ENCODE data around the gene NDUFS6.
"Not testable (repeated sequence)": the region's sequence is repeated elsewhere in the genome, so short reads cannot be mapped to it uniquely, and the experiment has no call there.

The NDUFS6 gene

DNA sequence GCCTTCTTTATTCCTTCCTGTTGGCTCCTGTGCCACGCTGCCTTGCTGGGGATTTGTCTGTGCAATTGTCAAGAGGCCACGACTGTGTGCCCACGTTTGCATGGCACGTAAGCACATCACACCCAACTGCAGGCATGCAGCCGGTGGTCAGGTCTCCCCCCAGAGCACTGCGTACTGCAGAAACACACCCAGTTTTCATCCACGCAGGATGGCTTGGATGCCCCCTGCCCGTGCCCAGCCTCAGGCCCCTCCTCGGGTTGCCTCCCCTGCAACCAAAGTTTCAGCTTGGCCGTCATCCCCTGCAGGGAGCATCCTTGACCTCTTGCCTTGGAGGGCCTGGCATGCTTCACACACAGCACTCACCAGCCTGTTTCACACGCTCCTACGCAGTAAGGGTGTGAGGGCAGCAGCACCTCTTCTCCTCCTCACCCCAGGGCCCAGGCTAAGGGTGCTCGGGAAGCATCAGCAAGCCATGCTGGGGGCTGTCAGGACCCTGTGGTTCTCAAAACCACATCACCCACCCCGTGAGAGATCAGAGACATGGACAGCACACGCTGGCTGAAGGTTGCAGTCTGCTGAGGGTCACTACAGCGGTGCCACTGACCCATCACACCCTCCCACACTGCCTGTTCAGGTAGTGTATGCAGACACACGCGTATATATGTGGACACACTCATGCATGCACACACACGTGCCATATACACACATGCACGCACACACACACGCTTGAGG is 4.7 kb upstream of the NDUFS6 start:
- DNase-seq (ENCODE audit: low read depth in 2 of 3, low spot score in 1 of 3), result no peak

DNA sequence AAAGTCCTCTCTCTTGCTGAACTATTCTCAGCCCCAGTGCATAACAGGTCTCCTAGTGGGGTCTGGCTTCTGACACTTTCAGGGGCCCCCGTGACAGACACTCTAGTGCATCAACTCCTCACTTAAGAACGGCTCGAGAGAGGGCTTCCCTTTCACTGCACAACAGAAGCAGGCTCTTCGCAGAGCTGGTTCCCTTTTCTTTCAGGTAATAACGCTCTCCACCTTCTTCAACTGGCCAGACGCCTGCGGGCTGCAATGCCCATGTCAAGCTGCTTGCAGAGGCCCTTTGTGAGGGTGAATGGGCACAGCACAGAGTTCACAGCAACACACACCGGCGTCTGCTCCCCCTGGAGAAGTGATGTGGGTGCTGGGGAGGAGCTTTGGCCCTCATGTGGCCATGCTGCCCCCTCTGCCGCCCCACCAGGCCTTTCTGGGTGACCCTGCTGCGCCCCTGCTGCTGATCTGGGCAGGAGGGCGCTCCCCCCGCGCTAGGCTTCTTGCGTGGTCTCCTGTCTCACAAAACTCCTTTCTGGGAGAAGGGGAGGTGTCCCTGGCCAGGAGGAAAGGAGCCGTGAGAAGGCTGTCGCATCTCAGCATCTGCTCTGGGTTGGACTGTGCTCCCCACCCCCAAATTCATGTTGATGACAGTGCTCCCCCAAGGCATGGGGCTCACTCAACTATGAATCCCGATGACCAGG is 4.0 kb upstream of the NDUFS6 start:
- no peak for DNase-seq (ENCODE audit: low read depth in 2 of 3, low spot score in 1 of 3)

DNA sequence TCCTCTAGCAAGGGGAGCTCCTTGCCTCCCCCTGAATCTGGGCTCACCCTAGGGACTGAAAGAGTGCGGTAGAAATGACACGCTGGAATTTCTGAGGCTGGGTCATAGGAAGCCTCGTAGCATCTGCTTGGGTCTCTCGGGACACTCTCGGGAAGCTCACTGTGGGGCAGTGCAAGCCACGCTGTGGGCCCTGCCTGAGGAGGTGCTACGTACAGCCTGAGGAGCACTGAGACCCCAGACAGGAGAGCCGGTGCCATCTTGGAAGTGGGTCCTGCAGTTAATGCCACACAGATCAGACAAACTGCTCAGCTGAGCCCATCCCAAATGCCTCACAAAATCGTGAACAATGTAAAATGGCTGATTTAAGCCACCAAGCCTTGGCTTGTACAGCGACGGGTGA is 3.4 kb upstream of the NDUFS6 start:
- no peak for DNase-seq (ENCODE audit: low read depth in 2 of 3, low spot score in 1 of 3)

DNA sequence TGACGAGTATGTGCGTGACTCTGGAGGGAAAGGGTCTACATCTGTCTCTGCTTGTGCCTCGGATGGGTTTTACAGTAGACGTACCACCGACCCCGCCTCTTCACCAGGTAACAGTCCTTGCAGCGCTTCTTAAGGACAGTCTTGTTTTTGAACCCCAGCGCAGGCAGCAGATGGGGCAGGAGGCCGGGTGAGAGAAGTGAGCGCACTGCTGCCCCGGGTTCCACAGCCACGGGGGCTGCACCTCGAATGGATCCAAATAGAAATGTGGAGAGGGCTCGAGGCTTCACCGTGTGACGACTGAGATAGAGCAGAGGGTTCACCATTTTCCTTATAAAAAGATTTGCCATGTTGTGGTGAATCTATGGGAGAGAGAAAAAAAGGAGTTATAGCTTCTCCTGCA is 2.6 kb upstream of the NDUFS6 start:
- DNase-seq (ENCODE audit: low read depth in 2 of 3, low spot score in 1 of 3), result not testable (repeated sequence)

DNA sequence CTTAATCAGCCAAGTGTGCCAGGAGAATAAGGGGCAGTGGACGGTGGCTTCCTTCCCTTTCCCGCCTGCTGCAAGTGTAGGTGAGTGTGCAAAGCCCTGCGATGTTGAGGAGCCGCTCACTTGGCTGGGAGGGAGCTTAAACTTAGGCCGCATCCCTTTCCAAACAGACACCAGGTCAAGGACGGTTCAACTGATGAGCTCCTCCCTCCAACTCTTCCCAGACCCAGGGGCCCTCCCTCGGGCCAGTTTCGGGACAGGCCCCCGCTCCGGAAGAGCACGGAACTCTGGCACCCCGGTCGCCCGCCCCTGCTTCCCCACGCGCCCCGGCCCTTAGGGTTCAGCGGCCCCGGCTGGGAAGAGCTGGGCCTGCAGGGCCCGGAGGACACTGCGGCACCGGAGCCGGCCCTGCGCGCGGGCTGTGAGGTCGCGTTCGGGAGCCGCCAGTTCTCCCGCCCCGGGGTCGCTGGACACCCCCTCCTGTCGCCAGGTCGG is 2.1 kb upstream of the NDUFS6 start:
- DNase-seq (ENCODE audit: low read depth in 2 of 3, low spot score in 1 of 3), result no peak

DNA sequence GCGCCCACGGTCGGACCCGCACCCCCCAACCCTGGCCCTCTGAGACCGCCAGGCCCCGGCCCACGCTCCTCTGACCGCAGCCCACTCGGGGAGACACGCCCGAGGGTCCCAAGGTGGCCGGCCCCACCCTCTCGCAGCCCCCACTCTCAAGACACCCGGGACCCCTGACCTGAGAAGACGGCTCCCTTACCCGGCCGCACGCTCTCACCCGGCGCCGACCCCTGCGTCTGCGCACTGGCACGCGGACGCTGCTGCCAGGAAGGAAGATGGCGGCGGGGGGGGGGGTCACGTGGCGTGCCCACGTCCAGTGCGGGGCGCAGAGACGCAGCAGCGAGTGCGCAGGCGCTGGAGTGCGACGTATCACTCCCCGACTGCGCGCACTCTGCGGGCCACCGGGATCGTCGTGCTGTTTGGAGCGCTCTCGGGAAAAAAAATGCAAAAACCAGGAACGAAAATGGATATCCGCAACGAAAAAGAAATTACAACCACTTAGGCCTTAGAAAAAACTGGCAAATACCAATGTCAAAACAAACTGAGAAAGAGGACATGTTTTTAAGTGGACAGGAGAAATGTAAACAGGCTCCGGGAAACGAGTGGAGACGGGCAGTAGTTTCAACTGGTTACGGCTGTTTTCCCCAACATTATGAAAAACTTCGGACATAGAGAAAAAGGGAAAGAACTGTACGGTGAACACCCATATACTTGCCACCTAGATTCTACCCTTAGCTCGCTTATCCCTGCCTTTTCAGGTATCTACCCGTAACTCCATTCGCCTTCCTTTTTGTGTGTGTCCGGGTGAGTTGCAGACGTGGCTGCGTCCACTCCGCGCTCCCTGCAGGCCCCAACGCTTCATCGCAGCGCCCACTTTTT is 1.4 kb upstream of the NDUFS6 start, which contains the start of gene MRPL36:
Gene MRPL36, minus strand, starts transcription at position 236 of the 870 bp plus-strand sequence. CDS start 902 bp downstream, outside the sequence.
- DNase-seq (ENCODE audit: low read depth in 2 of 3, low spot score in 1 of 3), result peak; percentile 84 to 94 (median 85)

DNA sequence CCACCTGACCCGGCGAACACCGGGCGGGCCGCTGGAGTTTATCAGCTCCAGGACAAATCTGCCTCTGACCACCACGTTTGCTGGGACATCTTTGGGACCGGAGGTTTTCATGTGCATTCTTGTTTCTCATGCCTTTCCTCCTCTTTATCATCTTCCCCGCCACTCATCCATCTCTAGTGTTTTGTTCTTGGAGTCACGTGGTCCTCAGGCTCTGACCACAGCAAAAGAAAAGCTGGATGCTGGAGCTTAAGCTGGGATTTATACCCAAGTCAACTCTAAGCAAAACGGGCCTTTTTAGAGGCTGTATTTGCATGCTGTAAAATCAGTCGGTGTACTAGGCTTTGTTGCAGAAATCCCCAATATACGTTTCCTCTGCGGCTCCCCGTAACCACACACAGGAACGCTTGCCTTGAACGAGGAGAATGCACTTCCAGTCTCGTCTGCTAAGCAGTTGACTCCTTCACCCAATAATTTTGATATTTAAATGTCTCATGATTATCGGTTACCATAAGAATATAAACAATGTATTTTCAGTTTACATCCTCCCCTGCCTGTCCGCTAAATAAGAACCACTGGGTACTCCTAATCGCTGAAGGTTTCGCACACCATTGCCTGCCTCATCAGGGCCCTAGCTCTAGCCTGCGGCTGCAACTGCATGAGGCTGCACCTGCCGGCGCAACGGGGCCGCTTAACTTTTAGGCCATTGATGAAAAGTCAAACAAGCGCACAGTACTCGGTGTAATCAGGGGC is 560 bp upstream of the NDUFS6 start:
- peak in 1 of 3 donors; percentile 39 for DNase-seq (ENCODE audit: low read depth in 2 of 3, low spot score in 1 of 3)

DNA sequence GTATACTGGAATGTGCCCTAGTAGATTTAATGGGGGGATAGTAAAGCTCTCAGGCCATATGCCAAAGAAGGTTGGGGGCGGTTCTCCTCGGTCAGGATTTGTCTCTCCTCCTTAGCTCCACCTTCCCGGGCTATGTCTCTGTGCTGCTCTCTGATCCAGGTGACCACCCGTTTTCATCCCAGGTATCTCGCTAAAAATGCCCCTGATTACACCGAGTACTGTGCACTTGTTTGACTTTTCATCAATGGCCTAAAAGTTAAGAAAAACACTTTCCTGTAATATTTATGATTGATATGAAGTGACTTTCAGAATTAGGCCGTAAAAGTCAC is 724 bp downstream of the NDUFS6 start:
- DNase-seq (ENCODE audit: low read depth in 2 of 3, low spot score in 1 of 3), result no peak

DNA sequence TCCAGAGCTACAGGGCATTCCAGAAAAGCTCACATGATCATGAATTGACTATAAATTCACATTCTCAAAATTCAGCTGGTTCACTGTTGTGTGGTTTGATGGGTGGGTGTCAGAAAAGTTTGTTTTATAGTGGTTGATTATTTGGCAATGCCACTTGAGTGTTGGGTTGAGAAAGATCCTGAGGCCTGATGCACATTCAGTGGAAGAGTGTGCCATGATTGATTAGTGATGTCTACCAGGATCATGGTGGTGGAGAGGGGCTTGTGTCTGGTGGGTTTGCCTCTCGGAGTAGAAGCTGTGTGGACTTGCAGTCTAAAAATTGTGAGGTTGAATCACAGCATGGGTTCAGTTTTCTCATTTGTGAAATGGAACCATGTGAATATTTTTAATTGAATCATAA is 2.0 kb downstream of the NDUFS6 start:
- no peak for DNase-seq (ENCODE audit: low read depth in 2 of 3, low spot score in 1 of 3)

DNA sequence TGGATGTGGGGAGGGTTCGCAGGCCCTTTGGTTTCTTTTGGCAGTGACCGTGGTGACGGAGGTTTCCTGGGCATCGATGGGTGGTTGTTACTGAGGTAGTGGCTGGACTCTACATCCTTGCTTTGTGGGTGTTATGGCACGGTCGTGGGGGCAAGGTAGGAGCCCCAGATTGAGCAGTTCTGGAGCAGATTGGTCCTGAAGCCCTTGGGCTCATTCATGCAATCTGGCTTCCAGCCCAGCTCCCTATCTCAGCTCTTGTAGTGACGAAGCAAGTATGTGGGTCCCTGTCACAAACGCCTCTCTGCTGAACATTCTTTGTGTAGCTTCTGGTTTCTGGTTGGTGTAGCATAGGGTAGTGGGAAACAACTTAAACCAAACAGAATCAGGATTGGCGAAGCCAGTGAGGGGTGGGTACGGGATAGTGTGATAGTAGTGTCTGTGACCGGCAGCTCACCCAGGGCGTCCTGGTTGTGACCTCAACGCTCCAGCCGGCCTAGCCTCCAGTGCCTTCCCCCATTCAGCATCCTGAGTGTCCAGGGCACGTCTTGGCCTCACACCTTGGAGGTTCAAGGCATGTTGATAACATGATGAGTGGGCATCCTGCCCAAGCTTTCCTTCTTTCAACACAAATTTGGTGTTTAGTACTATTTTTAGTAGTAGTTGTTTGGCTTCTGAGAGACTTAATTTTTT is 2.9 kb downstream of the NDUFS6 start:
- DNase-seq (ENCODE audit: low read depth in 2 of 3, low spot score in 1 of 3), result no peak

DNA sequence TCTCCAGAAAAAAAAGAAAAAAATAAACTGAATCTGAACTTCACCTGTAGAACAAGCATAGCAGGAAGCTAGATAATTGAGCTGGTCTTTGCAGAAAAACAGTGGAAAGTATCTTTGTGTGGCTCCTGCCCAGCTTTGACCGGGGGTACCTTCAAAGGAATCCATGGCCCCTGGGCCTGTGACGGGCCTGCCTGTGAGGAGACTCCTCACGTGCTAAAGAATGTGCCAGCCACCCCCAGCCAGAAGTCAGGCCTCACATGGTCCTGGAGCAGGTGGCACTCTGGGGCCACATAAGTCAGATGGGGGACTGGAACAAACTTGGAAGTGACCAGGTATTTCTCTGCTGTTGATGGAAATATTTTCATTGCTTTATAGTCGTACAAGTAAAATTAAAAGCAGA is 4.1 kb downstream of the NDUFS6 start:
- no peak for DNase-seq (ENCODE audit: low read depth in 2 of 3, low spot score in 1 of 3)

DNA sequence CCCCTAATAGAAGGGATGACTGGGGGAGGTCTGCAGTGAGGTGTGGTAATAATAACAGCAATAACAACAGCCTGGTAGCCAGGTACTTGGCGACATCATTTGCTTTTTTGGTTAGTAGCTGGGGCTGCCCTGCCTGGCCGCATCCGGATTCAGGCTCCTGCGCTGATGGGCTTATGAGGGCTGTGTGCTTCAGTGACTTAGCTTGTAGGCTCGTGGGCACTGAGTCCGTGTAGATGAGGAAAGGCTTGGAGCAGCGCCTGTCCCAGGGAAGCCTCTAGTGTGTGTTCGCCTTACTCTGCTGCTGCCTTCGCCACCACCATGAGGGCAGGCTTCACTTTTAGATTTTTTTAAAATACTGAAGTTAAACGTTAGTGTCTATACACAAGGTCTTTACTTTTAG is 4.5 kb downstream of the NDUFS6 start:
- DNase-seq (ENCODE audit: low read depth in 2 of 3, low spot score in 1 of 3), result no peak

DNA sequence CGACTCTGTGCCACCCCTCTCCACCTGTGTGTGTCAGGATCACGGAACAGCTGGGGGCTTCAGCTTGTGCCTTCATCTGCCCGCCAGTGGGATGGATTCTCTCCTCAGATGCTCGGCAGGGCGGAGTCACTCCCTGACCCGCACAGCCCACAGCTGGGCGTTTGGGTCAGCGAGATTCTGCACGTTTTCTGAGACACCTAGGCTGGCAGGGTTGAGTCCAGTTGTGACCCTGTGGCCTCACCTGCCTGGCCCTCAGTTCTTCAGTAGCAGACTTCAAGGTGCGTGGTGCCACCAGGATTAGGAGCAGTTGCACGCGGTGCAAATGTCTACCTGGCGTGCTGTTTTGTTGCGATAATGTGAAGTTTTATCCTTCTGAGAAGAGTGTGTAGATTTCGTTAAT is 5.0 kb downstream of the NDUFS6 start:
- DNase-seq (ENCODE audit: low read depth in 2 of 3, low spot score in 1 of 3), result no peak

DNA sequence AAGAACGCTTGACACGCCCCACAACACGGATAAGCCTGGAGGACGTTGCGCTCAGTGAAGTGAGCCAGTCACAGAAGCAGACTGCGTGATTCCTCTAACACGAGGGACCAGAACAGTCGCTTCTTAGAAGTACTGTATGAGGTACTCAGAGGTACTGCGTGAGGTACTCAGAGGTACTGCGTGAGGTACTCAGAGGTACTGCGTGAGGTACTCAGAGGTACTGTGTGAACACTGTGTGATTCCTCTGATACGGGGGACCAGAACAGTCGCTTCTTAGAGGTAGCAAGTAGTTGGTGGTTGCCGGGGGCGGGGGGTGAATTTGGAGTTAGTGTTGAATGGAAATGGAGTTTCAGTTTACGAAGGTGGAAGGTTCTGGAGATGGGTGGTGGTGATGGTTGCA is 5.8 kb downstream of the NDUFS6 start:
- no peak for DNase-seq (ENCODE audit: low read depth in 2 of 3, low spot score in 1 of 3)

DNA sequence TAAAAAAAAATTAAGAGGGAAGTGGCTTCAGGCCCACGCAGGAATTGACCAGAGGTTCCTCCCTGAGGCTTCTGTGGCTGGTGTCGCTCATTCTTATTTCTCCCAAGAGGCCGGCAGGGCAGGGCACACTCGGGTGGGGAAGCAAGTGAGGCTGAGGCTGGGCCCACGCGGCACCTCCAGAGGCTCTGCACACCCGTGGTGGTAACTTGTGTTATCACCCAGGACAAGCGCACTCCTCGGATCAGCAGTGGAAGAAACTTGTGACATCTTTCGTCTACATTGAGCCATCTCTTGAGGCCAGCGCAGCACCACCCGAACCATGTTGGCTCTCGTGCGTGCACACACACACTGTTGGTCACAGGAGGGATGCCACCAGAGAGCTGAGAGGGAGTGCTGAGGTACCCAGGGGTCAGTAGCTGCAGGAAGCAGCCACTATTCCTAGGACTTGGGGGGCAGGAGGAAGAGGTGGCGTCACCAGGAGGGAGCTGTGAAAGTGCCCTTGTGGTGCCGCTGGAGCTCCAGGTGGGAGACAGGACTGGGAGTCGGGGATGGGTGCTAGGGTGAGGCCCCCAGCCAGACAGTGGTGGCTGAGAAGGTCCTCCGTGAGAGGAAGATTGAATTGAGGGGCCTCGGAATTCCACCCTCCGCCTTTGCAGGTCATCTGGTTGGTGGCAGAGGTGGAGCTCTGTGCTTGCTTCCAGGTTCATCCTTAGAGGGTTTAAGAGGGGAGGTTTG is 6.4 kb downstream of the NDUFS6 start:
- DNase-seq (ENCODE audit: low read depth in 2 of 3, low spot score in 1 of 3), result no peak

DNA sequence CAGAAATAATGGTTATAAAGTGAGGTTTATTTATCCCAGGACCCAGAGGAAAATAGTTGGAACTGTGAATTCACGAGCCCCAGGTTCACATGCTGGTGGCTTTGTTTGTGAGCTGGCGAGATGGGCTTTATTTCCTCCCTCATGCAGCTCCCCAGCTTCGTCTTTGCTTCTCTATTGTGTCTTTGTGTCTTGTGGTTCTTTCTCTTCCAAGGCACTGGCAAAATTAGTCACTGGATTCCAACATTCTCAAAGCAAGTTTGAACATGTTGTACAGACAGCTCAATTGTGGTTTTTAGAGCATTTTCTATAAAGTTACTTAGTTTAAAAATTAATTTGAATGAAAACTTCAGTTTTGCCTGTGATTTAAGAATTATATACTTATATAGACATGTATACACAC is 7.2 kb downstream of the NDUFS6 start:
- DNase-seq (ENCODE audit: low read depth in 2 of 3, low spot score in 1 of 3), result no peak

DNA sequence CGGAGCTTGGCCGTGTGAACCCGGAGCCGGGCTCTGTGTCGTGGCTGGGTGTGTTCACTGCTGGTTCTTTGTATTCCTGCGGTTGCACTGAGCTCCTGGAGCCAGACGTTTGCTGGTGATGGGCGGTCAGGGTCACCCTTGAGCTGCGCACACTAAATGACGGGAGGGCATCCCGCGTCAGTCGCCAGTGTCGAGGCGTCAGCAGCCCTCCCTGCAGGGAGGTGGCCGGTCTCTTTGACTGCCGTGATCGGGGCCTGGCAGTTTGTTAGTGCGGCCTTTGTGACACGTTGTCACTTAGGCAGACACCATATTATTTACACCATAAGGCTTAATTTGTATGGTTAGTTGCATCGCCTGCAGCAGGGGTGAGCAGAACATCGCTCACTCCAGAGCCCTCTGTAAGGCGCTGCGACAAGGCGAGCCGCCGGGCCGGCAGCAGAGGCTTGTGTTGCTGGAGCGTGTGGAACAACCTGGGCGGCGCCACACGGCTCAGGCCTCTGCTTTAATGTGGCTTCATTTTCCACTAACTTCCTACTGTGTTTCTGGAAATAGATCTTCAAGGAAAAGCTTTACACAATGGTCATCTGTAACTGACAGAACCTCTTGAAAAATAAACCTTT is 8.3 kb downstream of the NDUFS6 start:
- no peak for DNase-seq (ENCODE audit: low read depth in 2 of 3, low spot score in 1 of 3)

DNA sequence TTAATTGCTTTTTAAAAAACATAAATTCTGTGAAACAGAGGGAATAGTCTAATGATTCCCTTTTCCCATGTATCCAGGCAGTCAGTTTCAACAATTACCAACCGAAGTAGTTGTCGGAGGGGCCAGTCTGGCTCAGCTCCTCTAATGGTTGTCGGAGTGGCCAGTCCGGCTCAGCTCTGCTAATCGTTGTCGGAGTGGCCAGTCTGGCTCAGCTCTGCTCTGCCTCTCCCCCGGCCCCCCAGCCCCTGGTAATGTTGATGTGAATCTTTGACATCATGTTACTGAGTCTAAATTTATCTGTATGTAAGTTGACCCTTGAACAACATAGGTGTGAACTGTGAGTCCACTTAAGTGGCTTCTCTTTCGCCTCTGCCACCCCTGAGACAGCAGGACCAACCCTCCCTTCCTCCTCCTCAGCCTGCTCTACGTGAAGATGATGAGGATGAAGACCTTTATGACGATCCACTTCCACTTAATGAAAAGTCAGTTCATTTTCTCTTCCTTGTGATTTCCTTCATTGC is 9.4 kb downstream of the NDUFS6 start:
- no peak for DNase-seq (ENCODE audit: low read depth in 2 of 3, low spot score in 1 of 3)

Measured in stimulated activated CD4-positive, alpha-beta T cell treated with anti-CD3 and anti-CD28 coated beads, Interleukin-12 subunit alpha, Interleukin-12 subunit beta, amount 100 ng/mL, for 48 hours (primary cell).